HG02610 (cell line): ENCODE data around the gene SPAG8.

Experiments
- ATAC-seq: cut with Tn5 transposase; IDR thresholded peaks from one replicate; pipeline ENCODE4 v1.9.1; 2021; ENCODE audit warnings: mild to moderate bottlenecking, moderate library complexity; ENCODE audit not compliant: unreplicated experiment

Gene SPAG8

GRCh38 chr9:35813434-35814105, 1.5 kb upstream of the SPAG8 start:
- no peak for ATAC-seq

GRCh38 chr9:35811381-35812024, 559 bp downstream of the SPAG8 start:
- no peak for ATAC-seq

GRCh38 chr9:35810122-35810521, 1.9 kb downstream of the SPAG8 start:
- no peak for ATAC-seq

GRCh38 chr9:35808433-35808832, 3.6 kb downstream of the SPAG8 start:
- no peak for ATAC-seq

GRCh38 chr9:35806101-35806500, 6.0 kb downstream of the SPAG8 start:
- no peak for ATAC-seq

GRCh38 chr9:35801328-35802128, 10.5 kb downstream of the SPAG8 start:
- ATAC-seq = no peak

- no peak for ATAC-seq
These were observed 11.5 kb downstream of the SPAG8 start for GRCh38 chr9:35800530-35800929.

GRCh38 chr9:35798658-35799374, 13.2 kb downstream of the SPAG8 start:
- ATAC-seq = peak; percentile 76

GRCh38 chr9:35797311-35798109, 14.6 kb downstream of the SPAG8 start:
- no peak for ATAC-seq

GRCh38 chr9:35795695-35796094, 16.4 kb downstream of the SPAG8 start:
- no peak for ATAC-seq

GRCh38 chr9:35793461-35793860, 18.6 kb downstream of the SPAG8 start:
- no peak for ATAC-seq

- no peak for ATAC-seq
These were observed 19.2 kb downstream of the SPAG8 start for GRCh38 chr9:35792826-35793225.

GRCh38 chr9:35792024-35792813, 19.8 kb downstream of the SPAG8 start:
- ATAC-seq = no peak

- ATAC-seq = no peak
These were observed 20.7 kb downstream of the SPAG8 start, which contains the start of gene NPR2 for GRCh38 chr9:35791297-35791921. Gene NPR2 (plus strand): TSS chr9:35791591. CDS start chr9:35792409, 818 bp downstream.

- ATAC-seq = no peak
These were observed 21.4 kb downstream of the SPAG8 start for GRCh38 chr9:35790385-35791296.

- ATAC-seq = no peak
These were observed 22.1 kb downstream of the SPAG8 start for GRCh38 chr9:35790025-35790384.

- no peak for ATAC-seq
These were observed 22.5 kb downstream of the SPAG8 start for GRCh38 chr9:35789541-35789940.

- no peak for ATAC-seq
These were observed 28.6 kb downstream of the SPAG8 start for GRCh38 chr9:35783418-35783817.
